ENCODE measurements around the gene ACACA. TPM values are rescaled to one million over a fixed set of nuclear protein-coding genes. Genes with fewer than 3 reads are reported as not detected.

ACACA gene
- total RNA-seq, 1 donor from 2014 or later = 76.0 TPM

Other genes starting within 250 kb of the ACACA start
- not detected for gene C17orf78, start 30.9 kb downstream of the ACACA start, total RNA-seq
- gene TADA2A, start 50 bp upstream of the ACACA start, total RNA-seq = 25.5 TPM
- 13.6 TPM for gene DUSP14, start 83.1 kb upstream of the ACACA start, total RNA-seq
- 26.1 TPM for gene SYNRG, start 202.6 kb upstream of the ACACA start, total RNA-seq
- gene DDX52, start 236.6 kb upstream of the ACACA start, total RNA-seq = 20.7 TPM